ENCODE results near the gene MYOC.

- no peak for TF ChIP-seq EZH2 (IDR thresholded peaks at IDR 0.05; ENCODE audit: borderline replicate concordance, low read depth, low read length, severe bottlenecking)
- TF ChIP-seq CTCF (IDR thresholded peaks at IDR 0.05; ENCODE audit: borderline replicate concordance, extremely low read depth, low read length, poor library complexity, severe bottlenecking) = no peak
Measured at GRCh38 chr1:171663854-171664575, 11.5 kb upstream of the MYOC start.

Measured in DND-41 (cell line).